NCI-H2196 (cell line): ENCODE results near the gene PCYT1A.

Experiments used
- DNase-seq: peaks from one replicate; lab custom pipeline; 2025; ENCODE audit not compliant: unreplicated experiment; lab: John Stamatoyannopoulos, UW

PCYT1A gene

GRCh38 chr3:196238612-196239560, 48.6 kb downstream of the PCYT1A start:
- no peak for DNase-seq

- no peak for DNase-seq
These were observed 50.3 kb downstream of the PCYT1A start for GRCh38 chr3:196237203-196237602.

DNA sequence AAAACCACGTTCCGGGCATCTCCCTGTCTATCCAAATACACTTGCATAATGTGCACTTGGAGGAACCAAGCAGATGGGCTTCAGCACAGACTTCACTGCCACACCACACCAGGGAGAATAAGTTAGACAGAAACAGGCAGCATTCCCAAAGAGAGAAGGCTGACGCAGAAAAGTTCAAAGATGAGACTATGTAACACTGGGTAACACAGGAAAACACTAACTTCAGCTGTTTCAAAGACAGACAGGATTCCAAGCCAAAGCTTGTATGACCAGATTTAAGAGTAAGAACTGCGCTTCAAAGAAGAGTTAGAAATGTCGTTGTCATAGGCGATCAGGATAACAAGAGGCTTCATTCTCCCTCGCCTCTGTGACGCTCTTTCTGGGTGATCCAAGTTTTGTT, 51.3 kb downstream of the PCYT1A start:
- DNase-seq, result no peak

GRCh38 chr3:196235452-196236122, 51.9 kb downstream of the PCYT1A start:
- DNase-seq, result no peak

- DNase-seq, result no peak
These were observed 54.7 kb downstream of the PCYT1A start for GRCh38 chr3:196232882-196233251.

GRCh38 chr3:196232154-196232881, 55.2 kb downstream of the PCYT1A start:
- DNase-seq, result no peak

DNA sequence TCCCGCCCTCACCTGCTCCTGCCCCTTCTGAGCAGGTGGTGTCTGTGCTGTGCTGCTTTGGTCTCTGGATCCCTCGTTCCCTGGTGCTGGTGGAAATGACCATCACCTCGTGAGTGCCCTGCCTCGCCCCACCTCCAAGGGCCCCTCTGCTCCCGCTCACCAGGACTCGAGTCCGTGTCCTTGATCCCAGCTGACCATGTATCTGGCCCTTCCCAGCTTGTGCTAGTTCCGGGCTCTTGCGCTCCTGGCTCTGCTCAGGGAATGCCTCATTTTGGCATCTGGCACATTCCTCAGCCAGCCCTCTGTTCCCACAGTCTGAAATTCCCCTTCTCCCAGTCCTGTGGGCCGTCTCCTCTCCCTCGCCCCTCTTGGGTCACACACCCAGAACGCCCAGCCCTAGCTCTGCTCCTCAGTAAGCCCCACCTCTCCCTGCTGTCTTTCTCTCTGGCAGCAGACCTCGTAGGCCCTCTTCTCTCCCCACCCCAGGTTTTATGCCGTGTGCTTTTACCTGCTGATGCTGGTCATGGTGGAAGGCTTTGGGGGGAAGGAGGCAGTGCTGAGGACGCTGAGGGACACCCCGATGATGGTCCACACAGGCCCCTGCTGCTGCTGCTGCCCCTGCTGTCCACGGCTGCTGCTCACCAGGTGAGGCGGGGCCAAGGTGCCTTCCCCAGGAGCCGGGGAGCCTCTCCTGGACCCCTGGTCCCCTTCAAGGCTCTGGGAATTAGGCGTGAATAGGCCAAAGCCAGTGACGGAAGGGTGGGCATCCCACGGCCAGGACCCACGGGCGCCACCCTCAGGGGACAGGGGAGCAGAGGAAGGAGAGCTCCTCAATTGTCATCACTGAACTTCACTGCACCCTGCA, 59.7 kb downstream of the PCYT1A start:
- DNase-seq, result no peak

DNA sequence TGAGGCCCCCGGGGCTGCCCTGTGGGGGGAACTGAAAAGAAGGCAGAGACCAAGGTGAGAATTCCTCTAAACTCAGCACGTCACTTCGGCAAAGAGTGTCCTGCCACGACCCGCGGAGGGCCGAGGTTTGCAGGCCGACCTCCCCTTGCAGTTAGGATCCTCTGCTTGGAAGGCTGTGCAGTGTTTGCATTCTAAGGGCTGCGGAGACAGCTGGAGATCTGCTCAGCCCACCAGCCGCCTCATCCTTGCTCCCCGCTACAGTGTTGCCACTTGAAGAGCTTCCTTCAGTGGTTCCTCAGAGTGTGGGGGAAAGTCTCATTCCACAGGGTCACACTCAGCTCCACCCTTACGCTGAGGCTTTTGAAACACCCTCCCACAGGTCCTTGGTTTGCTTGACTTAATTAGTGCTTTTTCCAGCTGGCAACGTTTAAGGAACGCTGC, 60.4 kb downstream of the PCYT1A start:
- no peak for DNase-seq

GRCh38 chr3:196225763-196226364, 61.7 kb downstream of the PCYT1A start:
- no peak for DNase-seq

GRCh38 chr3:196225086-196225485, 62.4 kb downstream of the PCYT1A start:
- no peak for DNase-seq

DNA sequence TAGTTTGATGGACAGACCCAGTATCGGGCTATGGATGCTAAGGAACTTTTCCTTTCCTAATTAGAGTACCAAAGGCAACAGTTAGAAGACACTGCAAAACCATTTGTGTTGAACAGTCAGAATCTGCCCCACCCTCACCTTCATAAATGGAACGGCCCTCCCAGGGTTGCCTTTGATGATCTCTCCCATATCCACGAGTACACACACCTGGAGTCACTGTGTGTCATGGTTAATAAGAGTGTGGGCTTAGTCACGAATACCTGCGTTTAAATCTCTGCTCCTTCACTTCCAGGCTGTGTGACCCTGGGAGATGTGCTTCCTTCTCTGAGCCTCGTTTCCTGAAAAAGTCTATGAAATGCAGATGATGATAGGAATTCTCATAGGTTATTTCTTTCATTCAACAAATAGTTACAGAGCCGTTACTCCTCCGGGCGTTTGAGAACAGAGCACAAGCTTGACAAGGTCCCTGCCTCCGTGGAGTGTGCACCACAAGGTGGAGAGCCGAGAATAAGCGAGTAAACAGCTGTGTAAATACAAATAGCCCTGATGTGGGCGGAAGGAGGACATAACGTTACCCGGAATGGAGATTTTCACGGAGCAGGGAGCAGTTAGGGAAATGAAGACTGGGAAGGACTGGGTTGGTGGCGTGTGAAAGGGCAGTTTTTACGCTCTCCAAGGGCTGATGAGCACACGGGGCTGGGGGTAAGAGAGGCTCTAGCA, 64.5 kb downstream of the PCYT1A start:
- no peak for DNase-seq

DNA sequence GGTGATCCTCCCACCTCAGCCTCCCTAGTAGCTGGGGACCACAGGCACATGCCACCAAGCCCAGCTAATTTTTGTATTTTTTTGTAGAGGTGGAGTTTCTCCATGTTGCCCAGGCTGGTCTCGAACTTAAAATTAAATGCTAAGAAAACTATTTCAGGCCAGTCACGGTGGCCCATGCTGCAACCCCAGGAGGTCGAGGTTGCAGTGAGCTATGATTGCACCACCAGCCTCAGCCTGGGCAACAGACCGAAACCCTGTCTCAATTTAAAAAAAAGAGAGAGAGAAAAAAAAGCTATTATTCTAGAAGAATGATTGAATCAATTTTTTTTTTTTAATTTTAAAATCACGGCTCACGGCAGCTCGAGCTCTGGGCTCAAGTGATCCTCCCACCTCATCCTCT, 66.5 kb downstream of the PCYT1A start:
- DNase-seq, result no peak

GRCh38 chr3:196220587-196220986, 66.9 kb downstream of the PCYT1A start:
- no peak for DNase-seq

GRCh38 chr3:196219970-196220311, 67.6 kb downstream of the PCYT1A start:
- no peak for DNase-seq

GRCh38 chr3:196219194-196219969, 68.1 kb downstream of the PCYT1A start:
- peak; percentile 96 for DNase-seq

- DNase-seq, result no peak
These were observed 69.3 kb downstream of the PCYT1A start for GRCh38 chr3:196218155-196218712.

- no peak for DNase-seq
These were observed 70.0 kb downstream of the PCYT1A start for GRCh38 chr3:196217307-196218154.
